GM19324 (cell line): ENCODE data around the gene CDCA4.

Source experiments
- ATAC-seq: cut with Tn5 transposase; IDR thresholded peaks from one replicate; pipeline ENCODE4 v1.9.1; 2021; ENCODE audit warnings: mild to moderate bottlenecking, moderate library complexity; ENCODE audit not compliant: unreplicated experiment, low FRiP score

The CDCA4 gene

DNA sequence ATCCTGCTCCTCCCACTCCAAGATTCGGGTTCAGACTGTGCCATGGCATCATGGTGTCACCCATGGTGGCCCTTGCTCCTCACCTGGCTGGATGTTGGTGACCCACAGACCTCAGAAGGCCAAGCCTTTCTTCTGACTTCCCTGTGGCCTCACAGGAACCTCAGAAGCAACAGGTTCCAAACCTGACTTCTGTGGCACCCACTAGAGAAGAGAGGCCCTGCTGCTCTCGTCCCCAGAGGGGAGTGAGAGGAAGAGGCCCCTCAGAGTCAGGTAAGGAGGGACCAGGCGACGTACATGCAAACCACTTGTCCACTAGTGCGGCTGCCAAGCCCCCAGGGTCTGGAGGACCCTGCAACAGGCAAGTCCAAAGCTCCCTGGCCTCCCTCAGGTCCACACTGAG, 24.9 kb downstream of the CDCA4 start:
- no peak for ATAC-seq

DNA sequence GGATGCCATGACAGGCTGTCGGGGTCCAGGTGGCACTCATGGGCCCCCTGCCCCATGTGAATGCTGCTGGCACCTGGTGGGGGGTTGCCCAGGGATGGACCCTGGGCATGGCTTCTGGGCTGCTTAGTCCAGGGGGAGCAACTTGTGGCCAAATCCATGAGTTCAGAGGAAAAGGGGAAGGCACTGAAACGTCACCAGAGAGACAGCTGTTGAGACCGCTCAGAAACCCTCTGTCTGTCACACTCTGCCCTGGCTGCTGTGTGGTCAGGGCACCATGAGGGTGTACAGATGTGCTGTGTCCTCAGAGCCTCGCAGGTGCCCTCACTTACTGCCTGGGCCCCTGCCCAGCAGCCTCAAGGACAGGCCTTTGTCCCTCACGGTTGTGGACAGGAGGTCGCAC, 25.9 kb downstream of the CDCA4 start:
- ATAC-seq = no peak

DNA sequence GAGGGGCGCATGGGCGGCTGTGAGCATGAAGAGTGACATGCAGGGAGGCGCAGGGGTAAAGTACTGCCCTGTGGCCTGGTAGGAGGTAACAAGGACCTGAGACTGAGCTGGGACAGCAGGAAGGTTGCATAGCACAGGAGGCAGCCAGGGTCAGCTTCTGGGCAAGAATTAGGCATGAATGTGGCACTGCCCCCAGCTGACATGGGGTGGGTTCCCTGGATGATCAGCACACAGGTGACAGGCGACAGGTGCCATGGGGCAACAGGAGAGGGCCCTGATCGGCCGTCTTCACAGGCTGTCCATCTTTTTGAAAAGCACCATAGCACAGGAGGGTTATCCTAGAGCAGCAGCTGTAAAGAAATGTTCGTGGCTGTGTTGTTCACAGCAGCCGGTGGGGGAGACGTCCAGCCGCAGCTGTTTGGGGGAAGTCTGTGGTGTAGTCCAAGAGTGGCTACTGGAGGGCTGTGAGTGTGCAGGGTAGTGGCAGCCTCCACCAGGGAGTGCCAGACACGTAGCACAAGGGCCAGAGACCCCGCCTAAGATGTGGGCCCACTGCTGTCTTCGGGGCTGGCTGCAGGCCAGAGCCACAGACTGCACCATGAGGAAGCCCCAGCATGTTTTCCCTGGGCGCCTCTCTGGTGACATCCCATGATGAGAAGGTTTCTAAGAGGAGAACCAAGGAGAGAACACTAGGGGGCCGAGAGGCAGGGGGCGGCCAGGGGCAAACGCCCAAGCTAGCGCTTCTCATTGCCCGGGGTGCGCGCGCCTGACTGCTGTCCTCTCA, 26.9 kb downstream of the CDCA4 start:
- no peak for ATAC-seq

DNA sequence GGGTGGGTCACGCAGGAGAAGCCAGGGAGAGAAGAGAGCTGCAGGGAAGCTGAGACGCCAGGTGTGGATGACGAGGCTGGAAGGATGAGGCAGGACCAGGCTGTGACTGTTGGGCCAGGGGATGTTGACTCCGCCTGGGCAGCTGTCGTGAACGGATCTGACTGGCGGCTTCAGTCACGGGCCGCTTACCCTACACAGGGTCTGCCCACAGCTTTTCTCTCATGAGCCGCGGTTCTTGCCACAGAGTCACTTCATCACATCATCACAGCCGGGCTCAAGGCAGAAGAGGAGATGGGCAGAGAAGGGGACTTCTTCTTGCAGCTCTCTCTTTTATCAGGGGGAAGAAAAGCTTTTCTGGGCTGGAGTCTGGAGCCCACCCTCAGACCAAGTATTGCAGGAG, 27.6 kb downstream of the CDCA4 start:
- ATAC-seq = no peak

DNA sequence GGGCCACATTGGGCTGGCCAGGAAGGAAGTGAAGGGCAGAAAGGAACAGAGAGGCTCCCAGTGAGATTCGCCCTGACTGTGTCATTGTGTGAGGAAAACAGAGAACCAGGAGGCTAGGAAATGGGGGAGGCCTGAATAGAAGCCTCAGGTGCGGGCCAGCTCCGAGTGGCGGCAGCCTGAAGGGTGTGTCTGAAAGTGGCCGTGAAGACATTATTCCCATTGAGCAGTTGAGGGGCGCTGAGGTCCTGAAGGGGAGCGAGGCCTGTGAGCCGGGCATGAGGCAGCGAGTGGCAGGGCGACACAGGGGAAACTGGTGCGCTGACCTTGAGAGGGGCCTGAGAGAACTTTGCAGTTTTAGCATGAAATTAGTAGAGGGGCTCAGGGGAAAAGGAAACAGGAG, 28.4 kb downstream of the CDCA4 start:
- no peak for ATAC-seq

DNA sequence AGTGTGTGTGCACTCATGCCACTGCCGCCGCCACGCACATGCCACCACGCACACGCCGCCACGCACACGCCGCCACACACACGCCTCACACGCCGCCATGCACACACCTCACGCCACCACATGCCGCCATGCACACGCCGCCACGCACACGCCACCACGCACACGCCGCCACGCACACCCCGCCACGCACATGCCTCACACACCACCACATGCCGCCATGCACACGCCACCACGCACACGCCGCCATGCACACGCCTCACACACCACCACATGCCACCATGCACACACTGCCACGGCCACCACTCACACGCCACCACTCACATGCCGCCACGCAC, 29.0 kb downstream of the CDCA4 start:
- no peak for ATAC-seq

DNA sequence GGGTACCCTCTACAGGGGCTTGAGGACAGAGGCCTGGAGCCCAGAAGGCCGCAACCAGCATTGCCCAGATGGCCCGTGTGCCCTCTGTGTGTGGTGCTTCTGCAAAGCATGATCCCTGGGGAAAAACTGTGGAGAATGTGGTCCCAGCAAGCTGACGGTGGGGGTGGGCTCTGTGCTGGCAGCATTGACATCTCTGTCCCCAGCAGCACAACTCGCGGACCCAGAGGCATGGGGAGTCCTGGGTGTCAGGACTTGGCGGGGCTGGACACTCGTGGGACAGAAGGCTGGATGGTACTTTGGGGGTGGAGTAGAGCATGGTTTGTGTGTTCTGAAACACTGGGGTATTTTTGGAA, 31.0 kb downstream of the CDCA4 start:
- ATAC-seq = no peak

DNA sequence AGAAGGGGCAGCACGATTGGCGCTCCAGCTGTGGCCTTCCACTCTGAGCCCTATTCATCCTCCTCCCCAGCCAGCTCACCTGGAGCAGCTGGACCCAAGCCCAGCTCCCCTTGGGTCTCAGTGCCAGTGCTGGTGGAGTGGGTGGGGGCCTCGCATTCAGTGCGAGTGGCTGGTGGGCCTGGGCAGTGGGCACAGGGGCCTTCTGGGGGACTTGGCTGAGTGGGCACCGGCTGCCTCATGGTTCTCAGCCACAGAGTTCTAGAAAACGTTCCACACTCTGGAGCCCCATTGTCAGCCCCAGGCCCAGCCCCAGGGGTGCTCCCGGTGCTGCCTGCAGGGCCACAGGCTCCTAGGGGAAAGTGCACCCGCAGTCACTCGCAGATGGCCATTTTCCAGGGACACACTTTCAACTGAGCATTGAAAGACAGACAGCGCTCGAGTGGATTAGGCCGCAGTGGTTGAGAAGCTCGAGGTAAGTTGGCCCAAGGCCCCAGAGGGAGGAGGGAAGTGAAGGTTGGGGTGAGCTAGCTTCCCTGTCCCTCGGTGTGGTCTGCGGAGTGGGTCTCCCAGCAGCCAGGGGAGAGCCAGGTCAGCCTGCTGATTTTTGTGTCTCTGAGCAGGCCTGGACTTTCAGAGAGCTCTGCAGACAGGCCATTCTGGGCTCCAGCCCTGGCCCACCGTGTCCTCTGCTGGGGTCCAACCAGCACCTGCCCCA, 31.5 kb downstream of the CDCA4 start:
- no peak for ATAC-seq

DNA sequence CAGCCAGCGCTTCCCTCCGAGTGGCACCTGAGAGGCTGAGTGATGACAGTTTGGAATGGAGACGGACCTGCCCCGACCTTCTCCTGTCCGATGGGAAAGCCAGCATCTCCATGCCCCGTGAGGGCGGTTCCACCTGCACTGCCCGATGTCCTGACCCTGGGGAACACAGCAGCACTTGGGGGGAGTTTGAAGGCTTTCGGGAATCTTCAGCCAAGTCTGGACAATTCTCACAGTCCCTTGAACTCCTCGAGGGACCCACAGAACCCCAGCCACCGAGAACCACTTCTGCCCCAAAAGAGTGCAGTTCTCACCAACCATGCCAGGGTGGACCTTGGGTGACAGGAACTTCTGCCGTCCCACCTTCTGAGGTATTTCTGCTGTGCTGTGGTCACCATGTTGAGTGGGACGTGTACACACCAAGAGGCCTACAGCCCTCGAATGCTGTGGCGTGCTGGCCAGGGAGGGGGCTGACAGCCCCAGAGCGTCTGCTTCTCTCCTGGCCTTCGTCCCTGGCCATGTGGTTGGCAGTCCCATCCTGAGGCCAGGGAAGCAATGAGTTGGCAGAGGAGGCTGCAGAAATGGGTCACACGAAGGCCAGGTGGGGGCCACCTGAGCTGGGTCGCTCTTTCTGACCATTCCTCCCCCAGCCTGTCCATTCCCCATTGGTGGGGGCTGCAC, 34.3 kb downstream of the CDCA4 start:
- ATAC-seq = no peak

DNA sequence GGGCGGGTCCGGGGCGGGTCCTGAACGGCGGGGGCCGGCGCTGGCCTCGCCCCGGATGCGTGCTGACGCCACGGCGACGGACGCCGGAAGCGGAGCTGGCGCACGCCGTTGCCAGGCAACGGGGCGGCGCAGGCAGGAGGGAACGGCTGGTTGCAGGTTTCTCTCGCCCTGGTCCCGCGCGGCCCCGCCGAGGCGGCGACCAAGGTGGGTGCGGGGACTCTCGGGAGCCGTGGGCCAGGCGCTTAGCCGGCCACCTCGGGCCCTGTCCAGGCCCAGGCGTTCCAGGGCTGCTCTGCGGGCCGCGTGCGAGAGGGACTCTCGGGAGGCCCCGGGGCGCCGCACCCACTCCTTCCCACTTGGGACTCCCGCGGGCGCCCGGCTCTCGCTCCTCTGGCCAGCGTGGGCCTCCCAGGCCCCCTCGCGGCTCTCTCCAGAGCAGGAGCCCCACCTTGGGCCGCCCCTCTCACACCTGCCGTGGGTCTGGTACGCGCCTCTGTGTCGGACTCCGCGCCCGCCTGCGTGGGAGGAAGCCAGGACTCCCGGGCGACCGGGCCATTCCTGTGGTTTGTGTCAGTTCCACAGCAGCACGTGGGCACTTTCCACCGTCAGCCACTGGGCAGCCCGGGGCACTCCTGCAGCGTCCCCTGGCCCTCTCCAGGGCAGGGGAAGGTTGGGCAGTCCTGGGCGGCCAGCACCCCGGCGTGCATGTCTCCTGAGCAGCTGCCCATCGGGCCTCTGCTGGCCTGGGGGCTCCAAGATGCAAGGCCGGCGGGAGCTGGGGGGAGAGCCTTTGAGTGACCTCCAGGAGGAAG, 35.0 kb downstream of the CDCA4 start, which contains the start of gene CLBA1:
Gene CLBA1 (plus strand): TSS at position 114 of the 812 bp plus-strand sequence. CDS start 644 bp downstream, at position 758.
- peak; percentile 92 for ATAC-seq

DNA sequence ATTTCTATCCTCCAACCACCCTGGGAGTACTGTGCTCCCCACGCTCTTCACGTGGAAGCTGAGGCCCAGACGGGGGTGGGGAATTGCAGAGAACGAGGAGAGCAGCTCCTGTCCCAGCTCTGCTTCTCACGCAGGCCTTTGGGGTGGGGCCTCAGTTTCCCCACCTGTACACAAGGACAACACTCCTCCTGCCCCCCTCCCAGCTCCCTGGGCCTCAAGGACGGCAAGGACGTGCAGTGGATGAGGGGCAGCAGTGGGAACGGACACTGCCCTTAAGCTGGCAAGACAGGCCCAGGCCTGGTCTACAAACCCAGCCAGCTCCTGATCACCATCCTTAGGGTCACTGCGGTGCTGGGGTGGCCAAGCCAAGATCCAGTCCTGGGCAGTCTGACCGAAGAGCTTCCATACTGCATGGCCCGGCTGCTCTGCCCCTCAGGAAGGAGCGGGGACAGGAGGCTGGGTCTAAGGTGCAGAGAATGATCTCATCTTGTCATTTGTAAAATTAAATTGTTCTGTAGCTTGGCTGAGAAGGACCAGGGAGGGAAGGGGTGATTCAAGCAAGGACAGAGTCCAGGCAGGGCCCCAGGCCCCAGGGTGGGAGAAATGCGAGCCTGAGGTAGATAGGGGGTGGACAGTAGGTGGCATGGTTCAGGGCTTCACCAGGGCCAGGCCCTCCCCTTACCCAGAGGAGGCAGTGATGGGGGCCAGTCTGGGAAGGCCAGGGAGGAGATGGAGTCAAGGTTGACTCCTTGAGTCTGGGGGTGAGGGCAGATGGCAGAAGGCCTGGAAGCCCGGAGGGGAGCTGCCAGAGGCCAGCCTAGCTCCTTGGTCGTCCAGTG, 36.6 kb downstream of the CDCA4 start:
- ATAC-seq = no peak

DNA sequence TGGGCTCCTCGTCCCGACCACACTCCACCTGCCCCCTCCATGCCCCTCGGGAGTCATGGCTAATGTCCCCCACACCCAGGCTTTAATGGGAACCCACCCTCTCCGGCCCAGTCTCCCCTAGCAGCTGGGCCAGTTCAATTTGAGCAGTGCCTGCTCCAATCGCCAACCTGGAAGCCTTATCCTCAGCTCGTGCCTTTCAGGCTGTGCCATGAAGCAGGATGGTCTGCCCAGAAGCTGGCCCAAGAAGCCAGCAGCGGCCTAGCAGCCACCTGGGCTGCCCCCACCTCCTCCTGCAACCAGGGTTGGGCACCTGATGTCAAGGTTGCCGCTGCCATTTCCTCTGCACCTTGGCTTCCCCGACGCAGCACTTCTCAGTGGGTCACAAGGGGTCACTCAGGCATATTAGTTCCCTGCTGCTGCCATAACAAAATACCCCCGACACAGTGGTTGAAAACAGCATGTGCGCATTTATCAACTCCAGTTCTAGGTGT, 37.6 kb downstream of the CDCA4 start:
- ATAC-seq = no peak

DNA sequence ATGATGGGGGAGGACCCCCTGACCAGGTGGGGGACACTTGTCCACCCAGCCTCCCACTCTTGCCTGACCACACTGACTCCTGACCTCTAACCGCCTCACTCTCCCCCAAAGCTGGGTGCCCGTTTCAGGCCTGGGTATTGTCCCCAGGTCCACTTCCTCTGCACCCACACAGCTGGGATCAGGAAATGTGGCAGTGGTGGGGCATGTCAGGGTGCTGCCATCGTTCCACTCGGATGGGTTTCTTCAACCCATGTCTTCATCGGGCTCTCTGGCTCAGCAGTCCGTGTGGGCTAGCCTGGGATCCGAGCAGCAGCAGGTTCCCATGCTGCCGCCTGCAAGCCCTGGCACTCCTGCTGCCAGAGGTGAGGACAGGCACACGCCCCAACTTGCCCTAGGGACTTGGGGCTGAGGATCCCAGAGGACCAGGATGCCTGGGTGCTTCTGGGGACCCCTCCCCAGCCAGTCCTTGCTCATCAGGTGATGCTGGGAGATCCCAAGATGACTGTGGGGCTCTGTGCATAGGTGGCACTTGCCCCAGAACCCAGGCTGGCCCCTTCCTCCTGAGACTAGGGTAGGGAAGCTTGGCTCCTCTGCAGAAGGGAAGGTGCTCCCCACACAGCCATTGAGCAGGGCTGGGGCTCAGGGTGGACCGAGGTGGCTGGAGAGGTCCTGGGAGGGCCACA, 38.2 kb downstream of the CDCA4 start:
- no peak for ATAC-seq

DNA sequence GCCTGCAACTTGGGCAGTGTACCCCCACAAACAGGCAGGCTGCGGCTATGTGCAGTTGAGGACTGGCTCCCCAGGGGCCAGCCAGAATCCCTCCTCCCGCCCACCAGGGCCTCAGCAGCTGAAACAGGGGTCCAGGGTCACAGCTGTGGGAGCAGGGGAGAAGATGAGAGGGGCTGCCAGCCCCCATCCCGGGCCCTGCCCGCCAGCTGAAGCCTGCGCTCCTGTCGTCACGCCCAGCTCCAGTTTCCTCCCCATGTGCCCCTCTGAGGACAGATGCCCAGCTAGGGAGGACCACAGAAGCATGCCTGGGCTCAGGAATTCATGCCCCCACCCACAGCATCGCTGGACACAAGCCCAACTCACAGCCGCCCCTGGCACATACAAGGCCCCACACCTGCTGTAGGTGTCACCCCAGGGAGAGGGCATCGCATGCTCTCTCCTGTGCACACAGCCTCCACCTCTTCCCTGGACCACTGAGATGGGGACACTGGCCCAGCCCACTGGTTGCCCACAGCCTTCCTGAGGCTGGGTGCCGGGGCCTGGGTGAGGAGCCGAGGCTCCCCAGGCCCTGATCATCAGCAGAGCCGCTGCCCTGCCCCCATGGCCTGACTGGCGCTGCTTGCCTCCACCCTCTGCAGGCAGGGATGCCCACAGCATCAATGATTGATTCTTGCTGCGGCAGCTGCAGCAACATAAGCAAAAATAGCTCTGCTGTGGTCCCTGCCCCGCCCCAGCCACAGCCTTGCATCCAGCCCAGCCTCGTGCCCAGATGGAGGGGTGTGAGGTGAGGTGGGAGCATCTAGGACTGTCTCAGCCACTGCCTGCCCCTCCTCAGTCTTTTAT, 39.0 kb downstream of the CDCA4 start:
- ATAC-seq = no peak

DNA sequence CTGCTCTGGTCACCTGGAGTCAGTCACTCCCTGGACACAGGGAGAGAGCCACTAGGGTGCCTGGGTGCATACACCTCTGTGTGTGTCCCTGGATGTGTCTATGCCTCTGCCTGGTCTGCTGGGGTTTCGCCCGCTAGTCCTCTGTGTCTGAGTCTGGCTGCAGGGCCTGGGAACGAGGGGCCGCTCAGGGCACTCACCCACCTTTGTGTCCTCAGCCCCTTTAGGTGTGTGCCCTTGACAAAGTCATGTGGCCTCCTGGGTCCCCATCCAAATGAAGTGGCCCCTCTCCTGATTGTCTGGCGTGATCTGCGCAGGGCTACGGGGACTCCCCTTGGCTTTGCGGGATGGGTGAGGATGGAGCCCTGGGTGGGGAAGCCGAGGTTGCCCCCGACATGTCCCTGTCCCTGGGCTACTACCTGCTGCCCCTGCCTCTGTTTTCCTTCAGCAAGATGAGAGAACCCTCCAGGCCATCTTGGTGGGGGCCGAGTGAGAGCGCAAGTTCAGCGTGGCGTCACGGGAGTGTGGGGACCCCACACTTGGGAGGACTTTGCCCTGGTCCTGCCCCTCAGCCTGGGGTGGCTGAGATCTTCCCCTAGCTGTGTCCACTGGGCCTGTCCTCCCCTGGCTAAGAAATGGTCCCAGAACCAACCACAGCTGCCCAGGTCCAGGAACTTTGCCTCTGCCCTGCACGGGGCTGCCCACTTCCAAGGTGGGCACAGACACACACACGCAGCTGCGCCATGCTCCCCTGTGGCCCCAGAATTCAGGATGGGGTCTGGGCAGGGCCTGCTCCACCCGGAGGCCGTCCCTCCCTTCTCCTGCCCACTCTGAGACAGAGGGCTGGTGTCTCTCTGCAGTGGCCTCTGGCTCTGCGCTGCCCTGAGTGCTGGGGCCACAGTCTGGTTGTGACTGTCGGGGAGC, 40.0 kb downstream of the CDCA4 start:
- ATAC-seq = no peak

DNA sequence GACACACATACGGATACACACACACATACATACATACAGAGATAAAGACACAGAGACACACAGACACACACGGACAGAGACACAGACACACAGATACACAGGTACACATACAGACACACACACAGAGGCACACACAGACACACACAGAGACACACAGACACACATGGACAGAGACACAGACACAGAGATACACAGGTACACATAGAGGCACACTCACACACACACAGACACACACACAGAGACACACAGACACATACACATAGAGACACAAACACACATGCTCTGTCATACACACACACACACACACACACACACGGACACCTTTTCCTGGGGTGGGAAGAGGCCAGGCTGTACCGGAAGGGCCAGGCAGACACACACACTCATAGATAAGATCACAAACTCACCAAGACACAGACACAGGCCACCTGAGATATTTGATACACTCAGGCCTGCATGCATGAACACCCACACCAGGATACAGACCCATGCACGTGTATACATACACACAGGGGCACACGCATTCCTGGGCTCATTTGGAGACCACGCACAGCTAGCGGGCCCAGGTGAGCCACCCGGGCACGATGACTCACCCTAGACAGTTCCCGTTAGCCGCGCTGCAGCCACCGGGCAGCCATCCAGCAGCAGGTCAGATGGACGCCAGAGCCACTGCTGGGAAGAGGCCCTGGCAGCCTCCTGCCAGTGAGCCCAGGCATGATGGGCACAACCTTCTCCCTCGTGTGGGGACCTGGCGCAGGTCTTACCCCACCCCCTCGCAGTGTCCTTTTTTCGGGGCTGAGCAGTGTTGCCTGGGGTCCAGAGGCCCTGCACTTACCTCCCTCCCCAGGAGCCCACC, 40.9 kb downstream of the CDCA4 start:
- ATAC-seq = no peak
